IMR-90 (cell line): Measurements from ENCODE around the gene OGT. TPM values are rescaled to one million over a fixed set of nuclear protein-coding genes. Genes with fewer than 3 reads are reported as not detected.

Experiments
- ATAC-seq: fragments of 200-7000 bp; cut with Tn5 transposase; 2 replicates; pipeline ENCODE4 v1.9.1; 2020; ENCODE audit warnings: low read depth, mild to moderate bottlenecking, moderate library complexity
- BruUV-seq: library from RNA; stranded (reverse); fragments of 400-500 nt; replicated peaks from 2 replicates; lab custom pipeline; 2021; lab: Mats Ljungman, UMichigan
- CTCF ChIA-PET: fragments of 300-600 bp; formaldehyde crosslinking; extraction: SDS; loops from one replicate; lab custom pipeline; 2021; ENCODE audit warnings: antibody characterized with exemption; lab: Yijun Ruan, JAX
- POLR2A ChIA-PET: fragments of 300-600 bp; sonication (Branson Sonifier 250); formaldehyde crosslinking; loops from one replicate; lab custom pipeline; 2022; ENCODE audit warnings: antibody characterized with exemption; ENCODE audit not compliant: unreplicated experiment; lab: Charles Lee
- DNase-seq: peaks from one replicate; pipeline ENCODE4 v3.0.0; 2013
- H2AFZ ChIP-seq: replicated peaks from 2 replicates; pipeline ENCODE3; 2013; ENCODE audit warnings: low read length, mild to moderate bottlenecking; ENCODE audit not compliant: poor library complexity
- H2AK5ac ChIP-seq: 2 replicates; pipeline ENCODE4 v1.6.1; 2013; ENCODE audit warnings: low read depth, low read length, inconsistent platforms
- H2AK9ac ChIP-seq: replicated peaks from 2 replicates; pipeline ENCODE3; 2013; ENCODE audit warnings: mild to moderate bottlenecking, low read depth, low read length, moderate library complexity; ENCODE audit not compliant: poor library complexity
- H2BK120ac ChIP-seq: 2 replicates; pipeline ENCODE4 v1.6.1; 2013; ENCODE audit warnings: low read depth, low read length, inconsistent platforms
- H2BK15ac ChIP-seq: 3 replicates; pipeline ENCODE4 v1.6.1; 2013; ENCODE audit warnings: low read depth, low read length, inconsistent platforms
- H2BK20ac ChIP-seq: 2 replicates; pipeline ENCODE4 v1.6.1; 2013; ENCODE audit warnings: low read depth, mild to moderate bottlenecking, inconsistent platforms, low read length, moderate library complexity
- H2BK5ac ChIP-seq: 2 replicates; pipeline ENCODE4 v1.6.1; 2013; ENCODE audit warnings: mild to moderate bottlenecking, low read depth, low read length, inconsistent platforms; ENCODE audit not compliant: poor library complexity, severe bottlenecking
- H3K14ac ChIP-seq: replicated peaks from 2 replicates; pipeline ENCODE4 v1.6.1; 2013; ENCODE audit warnings: low read depth, low read length, inconsistent platforms
- H3K18ac ChIP-seq: 2 replicates; pipeline ENCODE4 v1.6.1; 2013; ENCODE audit warnings: low read depth, low read length, control low read depth
- H3K23ac ChIP-seq: 2 replicates; pipeline ENCODE4 v1.6.1; 2013; ENCODE audit warnings: low read depth, low read length, inconsistent platforms
- H3K27ac ChIP-seq: 2 replicates; pipeline ENCODE4 v1.5.1; 2013; ENCODE audit warnings: mild to moderate bottlenecking, control low read depth, low read length; ENCODE audit not compliant: insufficient read depth
- H3K27me3 ChIP-seq: 2 replicates; pipeline ENCODE4 v1.6.1; 2013; ENCODE audit warnings: low read length; ENCODE audit not compliant: control insufficient read depth, insufficient read depth
- H3K36me3 ChIP-seq: 2 replicates; pipeline ENCODE4 v1.6.1; 2013; ENCODE audit warnings: low read length, mixed read lengths; ENCODE audit not compliant: control insufficient read depth, insufficient read depth
- H3K4ac ChIP-seq: 2 replicates; pipeline ENCODE4 v1.6.1; 2013; ENCODE audit warnings: low read depth, low read length, inconsistent platforms
- H3K4me1 ChIP-seq: 2 replicates; pipeline ENCODE4 v1.6.1; 2013; ENCODE audit warnings: low read length, mixed read lengths; ENCODE audit not compliant: control insufficient read depth, insufficient read depth
- H3K4me2 ChIP-seq: 2 replicates; pipeline ENCODE4 v1.6.1; 2013; ENCODE audit warnings: low read depth, mild to moderate bottlenecking, control low read depth, low read length, moderate library complexity
- H3K4me3 ChIP-seq: 2 replicates; pipeline ENCODE4 v1.5.1; 2013; ENCODE audit warnings: low read depth, mild to moderate bottlenecking, control low read depth, low read length, moderate library complexity; ENCODE audit not compliant: insufficient read depth
- H3K56ac ChIP-seq: 2 replicates; pipeline ENCODE4 v1.6.1; 2013; ENCODE audit warnings: low read length, inconsistent platforms; ENCODE audit not compliant: insufficient read depth; ENCODE audit errors: extremely low read depth
- H3K79me1 ChIP-seq, 2 experiments: 2 replicates each; pipeline ENCODE4 v1.6.1; 2013; ENCODE audit warnings: low read length in 2 of 2, inconsistent platforms in 1 of 2, low read depth in 1 of 2
- H3K9ac ChIP-seq: 2 replicates; pipeline ENCODE4 v1.6.1; 2013; ENCODE audit warnings: low read depth, low read length, control low read depth
- H3K9me1 ChIP-seq: 2 replicates; pipeline ENCODE4 v1.6.1; 2013; ENCODE audit warnings: low read length, inconsistent platforms; ENCODE audit not compliant: insufficient read depth
- H3K9me3 ChIP-seq: 2 replicates; pipeline ENCODE4 v1.6.1; 2013; ENCODE audit warnings: low read length; ENCODE audit not compliant: control insufficient read depth, insufficient read depth
- H4K20me1 ChIP-seq: 2 replicates; pipeline ENCODE4 v1.6.1; 2013; ENCODE audit warnings: low read length, inconsistent platforms; ENCODE audit not compliant: insufficient read depth
- H4K5ac ChIP-seq: 2 replicates; pipeline ENCODE4 v1.6.1; 2013; ENCODE audit warnings: mild to moderate bottlenecking, low read depth, low read length, control low read depth
- H4K8ac ChIP-seq, 2 experiments: 2 replicates each; pipeline ENCODE4 v1.6.1; 2013; ENCODE audit warnings: low read depth in 2 of 2, low read length in 2 of 2, control low read depth in 1 of 2, inconsistent platforms in 1 of 2
- H4K91ac ChIP-seq: 2 replicates; pipeline ENCODE4 v1.6.1; 2013; ENCODE audit warnings: low read depth, low read length, inconsistent platforms; ENCODE audit not compliant: insufficient read depth
- CEBPB ChIP-seq: IDR thresholded peaks from 2 replicates; pipeline ENCODE4 v1.6.1; 2012; ENCODE audit warnings: low read depth, low read length, improper control_type of control experiment
- CHD1 ChIP-seq: IDR thresholded peaks from 2 replicates; pipeline ENCODE4 v1.6.1; 2012; ENCODE audit warnings: low read depth, low read length, improper control_type of control experiment
- FOS ChIP-seq: fragments of 150-350 bp; IDR thresholded peaks from 2 replicates; pipeline ENCODE4 v1.6.1; 2016; ENCODE audit warnings: low read depth, low read length
- MAFK ChIP-seq: IDR thresholded peaks from 2 replicates; pipeline ENCODE4 v1.6.1; 2012; ENCODE audit warnings: low read depth, low read length, improper control_type of control experiment
- MAZ ChIP-seq: IDR thresholded peaks from 2 replicates; pipeline ENCODE4 v1.6.1; 2012; ENCODE audit warnings: low read depth, mild to moderate bottlenecking, low read length, improper control_type of control experiment, moderate library complexity, borderline replicate concordance
- MXI1 ChIP-seq: IDR thresholded peaks from 2 replicates; pipeline ENCODE4 v1.6.1; 2012; ENCODE audit warnings: low read depth, mild to moderate bottlenecking, low read length, moderate library complexity, borderline replicate concordance
- NFE2L2 ChIP-seq: fragments of 150-350 bp; IDR thresholded peaks from 2 replicates; pipeline ENCODE4 v1.6.1; 2016; ENCODE audit warnings: low read depth, mild to moderate bottlenecking, low read length
- POLR2A ChIP-seq: IDR thresholded peaks from 2 replicates; pipeline ENCODE4 v1.6.1; 2012; ENCODE audit warnings: mild to moderate bottlenecking, low read depth, low read length
- RAD21 ChIP-seq: IDR thresholded peaks from 2 replicates; pipeline ENCODE4 v1.6.1; 2012; ENCODE audit warnings: low read length, improper control_type of control experiment
- RCOR1 ChIP-seq: IDR thresholded peaks from 2 replicates; pipeline ENCODE4 v1.6.1; 2012; ENCODE audit warnings: mild to moderate bottlenecking, low read length, improper control_type of control experiment; ENCODE audit not compliant: insufficient replicate concordance
- RFX5 ChIP-seq: IDR thresholded peaks from 2 replicates; pipeline ENCODE4 v1.8.0; 2012; ENCODE audit warnings: low read depth, mild to moderate bottlenecking, low read length, moderate library complexity
- SMC3 ChIP-seq: fragments of 150-350 bp; IDR thresholded peaks from 2 replicates; pipeline ENCODE4 v1.6.1; 2016; ENCODE audit warnings: low read depth, mild to moderate bottlenecking, antibody characterized with exemption, low read length, moderate library complexity
- USF2 ChIP-seq: fragments of 150-350 bp; IDR thresholded peaks from 2 replicates; pipeline ENCODE4 v1.6.1; 2017; ENCODE audit warnings: mild to moderate bottlenecking, antibody characterized with exemption, low read length, low read depth
- WGBS, 2 experiments: methylation state at CpG; one replicate each; pipeline versions ENCODE4 v1.1.5 to v1.1.7; 2013; ENCODE audit warnings: missing lambda C conversion rate in 2 of 2; ENCODE audit not compliant: insufficient read length in 1 of 2; ENCODE audit errors: extremely low coverage in 2 of 2; 5-methylcytosine and 5-hydroxymethylcytosine counted together
- dilution Hi-C: fragments of 300-500 bp; cut with HindIII; formaldehyde crosslinking; loops from one replicate; pipeline ENCODE4 v1.14.3; 2018; ENCODE audit warnings: low sequenced_read_pairs; ENCODE audit not compliant: unreplicated experiment
- in situ Hi-C: fragments of 300-500 bp; cut with MboI; formaldehyde crosslinking; loops from 3 replicates; pipeline ENCODE4 v1.14.3; 2019; ENCODE audit warnings: low sequenced_read_pairs, inconsistent platforms, mixed read lengths
- intact Hi-C: fragments of 100-400 bp; cut with micrococcal nuclease; formaldehyde crosslinking; loops from 2 replicates; pipeline ENCODE4 v1.10.0; 2022
- polyA plus RNA-seq, 3 experiments: library from polyadenylated mRNA; depleted of rRNA; stranded (reverse); fragments of >200 nt; gene quantifications; 2 replicates each; pipeline ENCODE4 v1.2.3, GENCODE V29; 2012; ENCODE audit warnings: low replicate concordance in 1 of 3
- total RNA-seq: library from RNA; depleted of rRNA; stranded (reverse); fragments of >200 nt; gene quantifications from 2 replicates; pipeline ENCODE4 v1.2.3, GENCODE V29; 2012
- TF ChIP-seq, protein P1 (sequence below): fragments of 150-350 bp; IDR thresholded peaks from 2 replicates; pipeline ENCODE4 v1.6.1; 2016; ENCODE audit warnings: low read depth, mild to moderate bottlenecking, low read length, moderate library complexity, borderline replicate concordance
- TF ChIP-seq, protein P2 (sequence below): conservative IDR thresholded peaks from 2 replicates; pipeline ENCODE4 v1.5.1; 2012; ENCODE audit warnings: mild to moderate bottlenecking, low read depth, low read length, improper control_type of control experiment

OGT gene
- total and polyA plus RNA-seq, 2 of the 4 experiments (the other 2 are of a cell fraction), result 80.7 to 113 TPM

DNA sequence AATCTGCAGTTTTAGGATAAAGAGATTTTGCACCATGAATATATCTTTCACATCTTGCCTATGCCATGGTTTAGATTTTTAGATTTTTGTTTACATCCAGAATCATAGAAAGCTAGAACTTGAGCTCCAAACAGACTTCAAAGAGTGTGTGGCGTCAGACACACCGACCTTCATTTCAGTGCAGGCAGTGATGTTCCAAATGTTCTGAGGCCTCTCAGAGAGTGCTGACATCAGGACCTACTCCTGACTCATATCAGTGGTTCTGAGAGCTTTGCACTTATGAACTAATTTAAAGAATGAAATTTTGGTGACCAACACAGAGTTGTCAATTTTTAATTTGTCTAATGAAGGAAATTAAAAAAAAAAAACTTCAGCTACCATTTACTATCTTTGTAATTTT lies 67.1 kb downstream of the OGT start:
- Histone ChIP-seq H4K91ac (no peak overlapping the region), H3K4me3 (no peak overlapping the region), H4K8ac (no peak overlapping the region), H3K4me1 (no peaks in the 10 kb centered on the region), H2BK120ac (no peak overlapping the region), H4K20me1 (no peaks in the 10 kb centered on the region), H3K79me1 (no peaks in the 10 kb centered on the region), H3K27me3 (peaks cover 2% of the 10 kb centered on the region; the same call in 1 of the 2 replicates), H2BK5ac (no peak overlapping the region), H3K9ac (no peak overlapping the region), H2BK20ac (no peak overlapping the region), H3K18ac (no peak overlapping the region), H3K9me1 (no peaks in the 10 kb centered on the region), H2AK5ac (no peak overlapping the region), H3K27ac (no peak overlapping the region), H4K5ac (no peak overlapping the region), H3K14ac (no peak overlapping the region), H3K4ac (no peak overlapping the region), H3K23ac (no peak overlapping the region), H2AK9ac (no peak overlapping the region), H3K56ac (no peak overlapping the region), H2AFZ (no peak overlapping the region), H2BK15ac (no peak overlapping the region), H3K4me2 (no peak overlapping the region), H3K36me3 (peaks cover 35% of the 10 kb centered on the region), H3K9me3 (peaks cover 11% of the 10 kb centered on the region)
- no TSS peak for BruUV-seq
- no peak for ATAC-seq
- WGBS, 2 experiments, result 72% methylated on average over 2 of the region's 2 CpGs; no CpG with 5 or more reads in 1 of the 2 experiments
- DNase-seq, result no peak
- CTCF ChIA-PET, result no interaction called here
- intact Hi-C loops (no loop called here), dilution Hi-C loops (no loop called here), in situ Hi-C loops (no loop called here)
- no peak for TF ChIP-seq USF2
- TF ChIP-seq MAFK, result no peak
- TF ChIP-seq, protein P1, sequence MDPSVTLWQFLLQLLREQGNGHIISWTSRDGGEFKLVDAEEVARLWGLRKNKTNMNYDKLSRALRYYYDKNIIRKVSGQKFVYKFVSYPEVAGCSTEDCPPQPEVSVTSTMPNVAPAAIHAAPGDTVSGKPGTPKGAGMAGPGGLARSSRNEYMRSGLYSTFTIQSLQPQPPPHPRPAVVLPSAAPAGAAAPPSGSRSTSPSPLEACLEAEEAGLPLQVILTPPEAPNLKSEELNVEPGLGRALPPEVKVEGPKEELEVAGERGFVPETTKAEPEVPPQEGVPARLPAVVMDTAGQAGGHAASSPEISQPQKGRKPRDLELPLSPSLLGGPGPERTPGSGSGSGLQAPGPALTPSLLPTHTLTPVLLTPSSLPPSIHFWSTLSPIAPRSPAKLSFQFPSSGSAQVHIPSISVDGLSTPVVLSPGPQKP, result no peak
- TF ChIP-seq CEBPB, result no peak
- TF ChIP-seq RFX5, result no peak
- TF ChIP-seq, protein P2, sequence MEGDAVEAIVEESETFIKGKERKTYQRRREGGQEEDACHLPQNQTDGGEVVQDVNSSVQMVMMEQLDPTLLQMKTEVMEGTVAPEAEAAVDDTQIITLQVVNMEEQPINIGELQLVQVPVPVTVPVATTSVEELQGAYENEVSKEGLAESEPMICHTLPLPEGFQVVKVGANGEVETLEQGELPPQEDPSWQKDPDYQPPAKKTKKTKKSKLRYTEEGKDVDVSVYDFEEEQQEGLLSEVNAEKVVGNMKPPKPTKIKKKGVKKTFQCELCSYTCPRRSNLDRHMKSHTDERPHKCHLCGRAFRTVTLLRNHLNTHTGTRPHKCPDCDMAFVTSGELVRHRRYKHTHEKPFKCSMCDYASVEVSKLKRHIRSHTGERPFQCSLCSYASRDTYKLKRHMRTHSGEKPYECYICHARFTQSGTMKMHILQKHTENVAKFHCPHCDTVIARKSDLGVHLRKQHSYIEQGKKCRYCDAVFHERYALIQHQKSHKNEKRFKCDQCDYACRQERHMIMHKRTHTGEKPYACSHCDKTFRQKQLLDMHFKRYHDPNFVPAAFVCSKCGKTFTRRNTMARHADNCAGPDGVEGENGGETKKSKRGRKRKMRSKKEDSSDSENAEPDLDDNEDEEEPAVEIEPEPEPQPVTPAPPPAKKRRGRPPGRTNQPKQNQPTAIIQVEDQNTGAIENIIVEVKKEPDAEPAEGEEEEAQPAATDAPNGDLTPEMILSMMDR, result no peak
- TF ChIP-seq MXI1, result no peak
- TF ChIP-seq MAZ, result no peak
- no peak for TF ChIP-seq CHD1
- no peak for TF ChIP-seq NFE2L2
- TF ChIP-seq RAD21, result no peak
- no peak for TF ChIP-seq FOS
- TF ChIP-seq POLR2A, result no peak
- no peak for TF ChIP-seq SMC3
- no peak for TF ChIP-seq RCOR1
- POLR2A ChIA-PET, result no interaction called here
